Liver (tissue), 9 donors: ENCODE results near the gene AP1M2. TPM values are rescaled to one million over a fixed set of nuclear protein-coding genes. Genes with fewer than 3 reads are reported as not detected.

ENCODE experiments used
- DNase-seq: peaks from one replicate; pipeline ENCODE4 v3.0.0-alpha.2; 2017; ENCODE audit warnings: low spot score
- H3K27ac ChIP-seq, 2 donors: one replicate each; pipeline ENCODE4 v1.7.0; 2013; ENCODE audit warnings: inconsistent platforms in 2 of 2, low read length in 2 of 2, control low read depth in 1 of 2, low read depth in 1 of 2, mild to moderate bottlenecking in 1 of 2
- H3K27me3 ChIP-seq, 4 donors: one replicate each; pipeline versions ENCODE4 v1.6.1 to v1.7.0; 2013; ENCODE audit warnings: low read length in 3 of 4, inconsistent platforms in 1 of 4, mild to moderate bottlenecking in 1 of 4, moderate library complexity in 1 of 4; ENCODE audit not compliant: control insufficient read depth in 4 of 4, insufficient read depth in 4 of 4
- H3K36me3 ChIP-seq, 4 donors: one replicate each; pipeline versions ENCODE4 v1.6.1 to v1.7.0; 2013; ENCODE audit warnings: low read length in 3 of 4, mild to moderate bottlenecking in 3 of 4, low read depth in 1 of 4, moderate library complexity in 1 of 4; ENCODE audit not compliant: control insufficient read depth in 4 of 4, insufficient read depth in 3 of 4
- H3K4me1 ChIP-seq, 4 donors: one replicate each; pipeline versions ENCODE4 v1.6.1 to v1.7.0; 2013; ENCODE audit warnings: low read length in 3 of 4, mild to moderate bottlenecking in 3 of 4, moderate library complexity in 1 of 4; ENCODE audit not compliant: control insufficient read depth in 4 of 4, insufficient read depth in 4 of 4
- H3K4me3 ChIP-seq, 3 donors: one replicate each; pipeline versions ENCODE4 v1.6.1 to v1.7.0; 2013; ENCODE audit warnings: low read length in 3 of 3, control low read depth in 1 of 3, low read depth in 1 of 3, mild to moderate bottlenecking in 1 of 3
- H3K9ac ChIP-seq, 2 donors: one replicate each; pipeline ENCODE4 v1.7.0; 2013; ENCODE audit warnings: low read length in 2 of 2, mild to moderate bottlenecking in 2 of 2, moderate library complexity in 2 of 2, control low read depth in 1 of 2, low read depth in 1 of 2
- H3K9me3 ChIP-seq, 4 donors: one replicate each; pipeline versions ENCODE4 v1.6.1 to v1.7.0; 2013; ENCODE audit warnings: low read length in 3 of 4; ENCODE audit not compliant: control insufficient read depth in 4 of 4
- CTCF ChIP-seq: fragments of 150-350 bp; IDR thresholded peaks from 2 replicates; pipeline ENCODE4 v1.5.1; 2017; ENCODE audit warnings: improper control_type of control experiment, low read depth, low read length; ENCODE audit not compliant: missing input control
- EGR1 ChIP-seq, 2 donors: IDR thresholded peaks; 2 replicates each; pipeline ENCODE4 v1.6.1; 2016 to 2018; ENCODE audit warnings: antibody characterized with exemption in 2 of 2, low read depth in 2 of 2
- FOXA1 ChIP-seq: IDR thresholded peaks from 2 replicates; pipeline ENCODE4 v1.6.1; 2016; ENCODE audit warnings: antibody characterized with exemption
- FOXA2 ChIP-seq: IDR thresholded peaks from 2 replicates; pipeline ENCODE4 v1.6.1; 2016; ENCODE audit warnings: antibody characterized with exemption
- GABPA ChIP-seq, 2 donors: IDR thresholded peaks in 1 of 2; conservative IDR thresholded peaks in 1 of 2; 2 replicates each; pipeline ENCODE4 v1.6.1; 2016; ENCODE audit warnings: antibody characterized with exemption in 2 of 2, mild to moderate bottlenecking in 1 of 2, moderate library complexity in 1 of 2
- HNF4A ChIP-seq, 2 donors: conservative IDR thresholded peaks; 2 replicates each; pipeline ENCODE4 v1.6.1; 2016; ENCODE audit warnings: antibody characterized with exemption in 2 of 2, mild to moderate bottlenecking in 2 of 2
- HNF4G ChIP-seq: IDR thresholded peaks from 2 replicates; pipeline ENCODE4 v1.6.1; 2016; ENCODE audit warnings: antibody characterized with exemption
- JUND ChIP-seq, 2 donors: IDR thresholded peaks; 2 replicates each; pipeline ENCODE4 v1.6.1; 2016; ENCODE audit warnings: antibody characterized with exemption in 2 of 2
- MAX ChIP-seq: IDR thresholded peaks from 2 replicates; pipeline ENCODE4 v1.6.1; 2016; ENCODE audit warnings: antibody characterized with exemption
- NR2F2 ChIP-seq: IDR thresholded peaks from 2 replicates; pipeline ENCODE4 v1.6.1; 2016; ENCODE audit warnings: antibody characterized with exemption
- RAD21 ChIP-seq, 2 donors: IDR thresholded peaks; 2 replicates each; pipeline ENCODE4 v1.6.1; 2016; ENCODE audit warnings: antibody characterized with exemption in 2 of 2, mild to moderate bottlenecking in 2 of 2
- REST ChIP-seq: IDR thresholded peaks from 2 replicates; pipeline ENCODE4 v1.6.1; 2016; ENCODE audit warnings: antibody characterized with exemption, mild to moderate bottlenecking
- RXRA ChIP-seq, 2 donors: IDR thresholded peaks; 2 replicates each; pipeline ENCODE4 v1.6.1; 2017 to 2018; ENCODE audit warnings: antibody characterized with exemption in 2 of 2, mild to moderate bottlenecking in 1 of 2
- SP1 ChIP-seq: IDR thresholded peaks from 2 replicates; pipeline ENCODE4 v1.6.1; 2018; ENCODE audit warnings: antibody characterized with exemption, mild to moderate bottlenecking
- TAF1 ChIP-seq: conservative IDR thresholded peaks from 2 replicates; pipeline ENCODE4 v1.6.1; 2016; ENCODE audit warnings: antibody characterized with exemption, mild to moderate bottlenecking
- YY1 ChIP-seq: IDR thresholded peaks from 2 replicates; pipeline ENCODE4 v1.6.1; 2016; ENCODE audit warnings: antibody characterized with exemption, mild to moderate bottlenecking
- WGBS: extraction: QIAGEN DNeasy Blood & Tissue Kit; methylation state at CpG from one replicate; pipeline ENCODE4 v1.1.7; 2013; 5-methylcytosine and 5-hydroxymethylcytosine counted together
- polyA plus RNA-seq, 2 donors: library from polyadenylated mRNA; stranded (reverse) in 1 of 2; unstranded in 1 of 2; fragments of 200-250 nt in 1 of 2; fragments of >200 nt in 1 of 2; fragmentation: Nextera tagmentation in 1 of 2; extraction: Ambion mirVana in 1 of 2; gene quantifications; one replicate each; pipeline versions ENCODE4 v1.2.1 to v1.2.3, GENCODE V29; 2013 to 2015
- total RNA-seq, 2 donors: library from RNA; depleted of rRNA; stranded (reverse); fragments of >200 nt; gene quantifications; one replicate each; pipeline ENCODE4 v1.2.3, GENCODE V29; 2014
- TF ChIP-seq, protein P1 (sequence below): IDR thresholded peaks from 2 replicates; pipeline ENCODE4 v1.6.1; 2016; ENCODE audit warnings: antibody characterized with exemption
- donor health status: healthy.
- donor health status: healthy.
- donor health status: healthy.
- donor health status: healthy.
- donor health status: healthy.

The AP1M2 gene
- total and polyA plus RNA-seq, 4 donors: 0.42 to 1.3 (median 0.70) TPM

DNA sequence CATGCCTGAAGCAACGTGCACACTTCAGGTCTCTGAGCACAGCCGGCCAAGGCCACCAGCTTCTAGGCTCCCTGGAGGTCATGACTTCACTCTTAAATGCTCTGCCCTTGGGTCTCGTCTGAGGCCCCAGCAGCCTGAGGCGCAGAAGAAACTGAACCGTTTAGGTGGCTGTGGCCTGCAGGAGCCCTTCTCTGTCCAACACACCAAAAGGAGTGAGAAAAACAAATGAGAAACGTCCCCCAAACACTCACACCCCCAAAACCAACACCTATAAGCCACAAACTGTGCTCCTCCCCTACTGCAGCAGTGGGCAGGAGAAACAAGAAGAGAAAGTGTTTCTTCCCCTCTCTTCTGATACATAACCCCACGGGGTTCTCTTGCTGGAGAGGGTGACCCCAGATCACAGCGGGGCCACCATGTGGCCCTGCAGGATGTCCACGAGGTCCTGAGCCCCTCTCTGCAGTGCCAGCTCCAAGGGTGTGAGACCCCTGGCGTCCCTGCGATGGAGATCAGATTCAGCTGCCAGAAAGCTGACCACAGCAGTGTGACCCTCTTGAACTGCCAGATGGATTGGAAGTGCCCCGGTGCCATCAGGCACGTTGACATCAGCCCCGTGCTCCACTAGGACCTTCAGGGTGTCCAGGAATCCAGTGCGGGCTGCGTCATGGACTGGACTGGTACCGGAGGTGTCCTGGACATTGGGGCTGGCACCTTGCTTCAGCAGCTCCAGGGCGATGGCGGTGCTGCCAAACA, 20.3 kb downstream of the AP1M2 start:
- H3K27me3 ChIP-seq: no peaks in the 10 kb centered on the region
- H3K9me3 ChIP-seq: no peaks in the 10 kb centered on the region
- H3K9ac ChIP-seq: no peak overlapping the region
- no peak overlapping the region for H3K4me3 ChIP-seq
- DNase-seq: peak; percentile 45
- peak overlapping the region; percentile 46 to 80 for H3K27ac ChIP-seq
- 69% methylated on average over 19 of the region's 19 CpGs for WGBS
- peaks cover 11 to 41% (median 23%) of the 10 kb centered on the region in 4 donors for H3K4me1 ChIP-seq
- TF ChIP-seq YY1: no peak
- no peak for TF ChIP-seq NR2F2
- TF ChIP-seq FOXA2: no peak
- no peak for TF ChIP-seq TAF1
- no peak for TF ChIP-seq RXRA (IDR thresholded peaks at IDR 0.05)
- TF ChIP-seq HNF4G: no peak
- TF ChIP-seq JUND (IDR thresholded peaks at IDR 0.05): no peak
- TF ChIP-seq EGR1 (IDR thresholded peaks at IDR 0.05; ENCODE audit: low read depth in 2 of 2): no peak
- no peak for TF ChIP-seq SP1
- TF ChIP-seq REST: no peak
- no peak for TF ChIP-seq FOXA1
- TF ChIP-seq RAD21 (IDR thresholded peaks at IDR 0.05): no peak
- no peak for TF ChIP-seq GABPA (IDR thresholded peaks at IDR 0.05 in 1 of 2, conservative IDR thresholded peaks at IDR 0.05 in 1 of 2)
- no peak for TF ChIP-seq CTCF
- TF ChIP-seq, protein P1, sequence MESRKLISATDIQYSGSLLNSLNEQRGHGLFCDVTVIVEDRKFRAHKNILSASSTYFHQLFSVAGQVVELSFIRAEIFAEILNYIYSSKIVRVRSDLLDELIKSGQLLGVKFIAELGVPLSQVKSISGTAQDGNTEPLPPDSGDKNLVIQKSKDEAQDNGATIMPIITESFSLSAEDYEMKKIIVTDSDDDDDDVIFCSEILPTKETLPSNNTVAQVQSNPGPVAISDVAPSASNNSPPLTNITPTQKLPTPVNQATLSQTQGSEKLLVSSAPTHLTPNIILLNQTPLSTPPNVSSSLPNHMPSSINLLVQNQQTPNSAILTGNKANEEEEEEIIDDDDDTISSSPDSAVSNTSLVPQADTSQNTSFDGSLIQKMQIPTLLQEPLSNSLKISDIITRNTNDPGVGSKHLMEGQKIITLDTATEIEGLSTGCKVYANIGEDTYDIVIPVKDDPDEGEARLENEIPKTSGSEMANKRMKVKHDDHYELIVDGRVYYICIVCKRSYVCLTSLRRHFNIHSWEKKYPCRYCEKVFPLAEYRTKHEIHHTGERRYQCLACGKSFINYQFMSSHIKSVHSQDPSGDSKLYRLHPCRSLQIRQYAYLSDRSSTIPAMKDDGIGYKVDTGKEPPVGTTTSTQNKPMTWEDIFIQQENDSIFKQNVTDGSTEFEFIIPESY: no peak
- no peak for TF ChIP-seq HNF4A (conservative IDR thresholded peaks at IDR 0.05)
- TF ChIP-seq MAX: no peak
- H3K36me3 ChIP-seq: peaks cover 0 to 3% (median 0%) of the 10 kb centered on the region in 4 donors
